HUDEP-2 (cell line): ENCODE data around the gene PGF.
"Not testable (repeated sequence)": the region's sequence is repeated elsewhere in the genome, so short reads cannot be mapped to it uniquely, and the experiment has no call there.

Experiments
- DNase-seq, 76 experiments: peaks; one replicate each; lab custom pipeline; 2025; ENCODE audit not compliant: unreplicated experiment in 76 of 76; lab: John Stamatoyannopoulos, UW

The PGF gene

DNA sequence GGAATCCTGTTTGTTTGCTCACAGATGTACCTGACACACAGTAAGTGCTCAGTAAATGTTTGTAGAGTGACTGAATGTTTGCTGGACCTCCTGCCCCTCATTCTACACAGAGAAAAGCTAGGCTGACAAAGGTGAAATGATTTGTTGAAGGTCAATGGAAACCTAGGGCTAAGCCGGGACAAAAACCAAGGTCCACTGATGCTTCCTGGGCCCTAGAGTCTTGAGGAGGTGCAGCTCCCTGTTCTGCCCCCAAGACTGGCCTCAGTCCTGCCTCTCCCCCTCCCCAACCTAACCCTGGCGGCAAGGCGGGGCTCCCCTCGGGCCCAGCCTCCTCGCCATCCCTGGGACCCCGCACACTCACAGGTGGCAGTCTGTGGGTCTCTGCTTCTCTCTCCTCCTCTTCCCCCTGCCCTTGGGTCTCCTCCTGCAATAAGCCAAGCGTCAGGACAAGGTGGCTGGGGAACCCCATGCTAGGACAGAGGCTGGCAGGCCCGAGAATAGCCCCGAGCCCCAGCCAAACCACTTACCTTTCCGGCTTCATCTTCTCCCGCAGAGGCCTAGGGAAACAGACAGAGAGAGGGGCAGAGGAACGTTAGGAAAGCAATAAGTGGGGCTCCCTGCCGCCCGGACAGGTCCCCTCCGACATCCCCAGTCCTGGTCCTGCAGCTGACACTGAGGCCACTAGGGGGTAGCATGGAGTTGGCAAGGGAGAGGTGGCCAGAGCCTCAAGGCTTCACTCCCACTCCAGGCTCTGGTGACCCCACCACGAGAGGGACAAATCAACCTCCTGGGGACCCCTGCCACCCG, 9.3 kb downstream of the PGF start:
- peak in 62 of 76 experiments; percentile 10 to 81 (median 54) for DNase-seq

GRCh38 chr14:74945261-74945851, 10.0 kb downstream of the PGF start:
- DNase-seq, result peak in 41 of 76 experiments; percentile 5 to 56 (median 26)

DNA sequence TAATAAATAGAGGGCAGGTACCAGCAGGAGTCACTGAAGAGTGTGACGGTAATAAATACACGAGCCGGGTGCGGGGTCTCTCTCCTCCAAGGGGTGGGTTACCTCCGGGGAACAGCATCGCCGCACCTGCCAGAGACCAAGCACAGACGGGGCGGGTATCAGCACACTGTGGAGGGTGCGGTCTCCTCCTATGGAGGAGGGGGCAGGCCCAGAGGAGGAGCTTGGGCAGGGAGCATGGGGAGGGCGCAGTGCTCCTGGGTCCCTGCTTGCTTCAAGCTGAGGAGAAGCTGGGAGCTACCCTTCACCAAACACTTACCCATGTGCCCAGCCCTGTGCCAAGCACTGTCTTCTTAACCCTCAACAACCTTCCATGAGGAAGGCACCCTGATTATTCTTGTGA, 12.8 kb downstream of the PGF start:
- peak in 26 of 76 experiments; percentile 8 to 68 (median 34) for DNase-seq

DNA sequence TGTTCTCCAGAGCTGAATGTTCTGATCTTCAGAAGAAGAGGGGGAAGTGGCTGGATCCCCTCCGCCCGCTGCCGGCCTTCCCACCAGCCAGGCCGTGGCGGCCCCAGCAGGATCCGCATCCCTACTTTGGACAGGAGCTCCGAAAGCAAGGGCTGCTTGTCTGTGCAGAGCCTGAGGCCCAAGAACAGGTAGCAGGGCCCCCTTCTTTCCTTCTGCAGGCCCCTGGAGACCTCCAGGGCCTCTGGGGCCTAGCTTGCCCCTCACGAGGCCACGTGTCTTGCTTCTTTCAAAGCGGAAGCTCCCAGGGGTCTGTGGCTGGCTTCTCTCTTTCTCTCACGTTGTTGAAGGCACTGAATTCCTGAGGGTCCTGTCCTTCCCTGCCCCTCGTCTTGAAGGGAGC, 13.2 kb downstream of the PGF start:
- no peak for DNase-seq

DNA sequence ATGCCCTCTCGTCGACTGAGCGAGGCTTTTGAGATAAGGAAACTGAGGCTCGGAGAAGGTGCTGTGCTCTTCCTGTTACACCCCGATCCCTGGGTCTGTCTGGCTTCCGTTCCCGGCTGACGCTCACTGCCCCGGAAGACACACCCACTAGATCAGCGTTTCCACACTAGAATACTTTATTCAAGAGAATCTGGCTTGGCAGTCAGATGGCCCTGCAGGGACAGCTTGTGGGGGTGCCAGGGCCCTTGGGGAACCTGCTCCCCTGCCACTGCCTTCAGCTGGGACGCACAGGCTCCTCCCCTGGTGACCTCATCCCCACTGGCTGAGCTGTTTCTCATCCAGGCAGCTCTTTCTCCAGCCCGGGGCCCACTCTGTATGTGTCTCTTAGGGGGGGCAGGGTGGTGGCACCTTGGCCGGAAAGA, 13.7 kb downstream of the PGF start:
- peak in 55 of 76 experiments; percentile 1 to 81 (median 46) for DNase-seq

DNA sequence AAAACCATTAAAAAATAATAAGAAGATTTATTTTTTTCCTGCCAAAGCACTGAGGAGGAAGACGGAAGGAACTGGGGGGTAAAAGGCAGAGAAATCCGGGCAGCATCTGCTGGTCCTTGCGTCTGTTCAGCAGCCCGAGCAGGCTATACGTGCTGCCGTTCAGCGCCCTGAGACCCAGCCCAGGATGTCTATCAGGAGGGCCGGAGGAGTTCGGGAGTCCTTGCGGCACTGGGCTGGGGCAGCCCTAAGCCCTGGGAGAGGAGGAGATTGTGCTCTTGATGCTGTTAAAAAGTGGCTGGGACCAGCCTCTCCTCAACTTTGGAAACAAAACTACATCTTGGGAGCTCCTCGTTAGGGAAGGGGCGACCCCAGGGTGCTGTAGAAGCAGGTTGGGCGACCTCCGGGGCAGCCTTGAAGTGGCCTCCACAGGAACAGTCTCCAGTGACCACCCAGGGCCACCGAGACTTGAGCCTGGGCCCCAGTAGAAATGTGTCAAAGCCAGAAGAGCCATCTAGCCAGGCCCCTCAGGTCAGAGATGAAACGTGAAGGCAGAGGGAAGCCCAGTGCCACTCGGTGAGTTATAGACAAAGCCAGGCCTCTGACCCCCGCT, 14.3 kb downstream of the PGF start:
- DNase-seq, result no peak

DNA sequence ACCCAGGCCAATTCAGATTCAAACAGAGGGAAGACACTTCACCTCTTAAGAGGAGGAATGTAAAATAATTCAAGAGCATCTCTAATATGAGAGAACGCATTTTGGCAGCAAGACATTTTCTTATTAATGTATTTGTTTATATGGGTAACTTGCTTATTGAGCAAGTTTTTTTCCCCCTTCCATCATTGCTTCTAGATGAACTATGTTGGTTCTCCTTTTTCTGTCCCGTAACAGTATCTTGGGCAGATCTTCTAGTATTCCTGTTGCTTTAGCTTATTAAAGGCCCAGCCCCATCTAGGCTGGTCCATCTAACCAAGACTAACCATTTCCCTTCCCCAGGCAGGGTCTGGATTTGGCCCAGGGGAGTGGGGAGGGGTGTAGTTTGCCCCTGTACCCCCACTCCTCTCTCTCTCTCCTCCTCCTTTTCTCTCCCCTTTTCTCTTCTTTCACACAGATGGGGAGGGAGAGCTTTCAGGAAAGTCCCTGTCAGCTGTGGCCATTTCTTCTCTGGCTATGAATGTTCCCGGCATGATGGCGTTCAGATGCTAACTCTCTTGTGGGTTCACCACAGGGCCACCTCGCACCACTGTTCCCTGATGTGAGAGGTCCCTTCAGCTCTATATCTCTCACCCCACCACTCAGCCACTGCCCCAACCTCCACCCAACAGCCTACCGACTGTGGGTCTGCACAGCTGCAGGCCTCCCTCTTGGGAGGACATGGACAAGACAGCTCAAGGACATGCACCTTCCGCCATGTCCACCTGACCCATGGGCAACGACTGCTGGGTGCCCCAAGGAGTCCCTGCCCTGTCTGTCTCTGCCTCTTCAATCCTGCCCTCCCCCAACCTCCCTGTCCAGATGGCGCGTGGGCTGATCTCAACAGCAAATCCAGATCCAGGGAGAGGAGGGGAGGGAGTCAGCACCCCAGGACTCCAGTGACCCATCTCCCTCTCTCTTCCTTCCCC, 16.6 kb downstream of the PGF start:
- no peak for DNase-seq

GRCh38 chr14:74937171-74937570, 18.2 kb downstream of the PGF start:
- no peak for DNase-seq

GRCh38 chr14:74936731-74937130, 18.7 kb downstream of the PGF start:
- DNase-seq, result no peak

- DNase-seq, result no peak
These were observed 19.2 kb downstream of the PGF start for GRCh38 chr14:74936151-74936550.

GRCh38 chr14:74935360-74935680, 20.1 kb downstream of the PGF start:
- no peak for DNase-seq

DNA sequence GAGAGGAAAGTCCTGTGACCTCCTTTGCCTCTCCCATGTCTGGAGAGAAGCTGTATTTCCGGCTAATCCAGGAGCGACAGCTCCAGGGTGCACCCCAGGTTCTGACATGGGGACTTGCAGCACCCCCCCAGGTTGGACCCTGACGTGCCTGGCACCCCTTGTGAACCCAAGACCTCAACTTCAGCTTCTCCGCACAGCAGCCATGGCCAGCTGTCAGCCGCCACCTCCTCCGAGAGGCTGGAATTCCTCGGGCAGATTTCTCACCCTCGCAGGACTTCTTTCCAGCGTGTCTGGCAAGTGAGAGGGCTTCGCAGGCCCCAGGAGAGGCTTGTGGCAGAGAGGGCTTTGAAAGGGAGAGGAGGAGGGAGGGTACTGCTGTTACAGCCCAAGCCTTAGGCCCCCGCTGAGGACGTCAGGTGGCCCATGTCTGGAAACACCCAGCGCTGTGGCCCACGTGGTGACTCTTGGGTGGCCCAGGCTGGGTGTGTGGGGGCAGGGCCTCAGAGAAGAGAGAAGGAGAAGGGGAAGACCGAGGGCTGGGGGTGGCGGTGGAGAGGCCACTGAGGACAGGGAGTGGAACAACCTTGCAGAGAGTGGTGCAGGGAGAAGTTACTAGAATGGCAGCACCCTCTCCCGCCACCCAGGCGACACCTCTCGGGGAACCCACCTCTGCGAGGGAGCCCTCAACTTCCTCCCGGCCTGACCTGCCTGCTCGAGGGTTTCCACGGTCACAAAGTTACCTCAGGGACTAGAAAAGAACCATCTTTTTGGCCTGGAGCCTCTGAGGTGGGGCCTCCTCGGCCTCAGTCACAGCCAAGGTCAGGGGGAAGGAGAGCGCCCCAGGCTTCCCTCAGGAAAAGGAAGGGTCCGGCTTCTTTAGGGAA, 20.7 kb downstream of the PGF start:
- peak in 1 of 76 experiments; percentile 12 for DNase-seq

DNA sequence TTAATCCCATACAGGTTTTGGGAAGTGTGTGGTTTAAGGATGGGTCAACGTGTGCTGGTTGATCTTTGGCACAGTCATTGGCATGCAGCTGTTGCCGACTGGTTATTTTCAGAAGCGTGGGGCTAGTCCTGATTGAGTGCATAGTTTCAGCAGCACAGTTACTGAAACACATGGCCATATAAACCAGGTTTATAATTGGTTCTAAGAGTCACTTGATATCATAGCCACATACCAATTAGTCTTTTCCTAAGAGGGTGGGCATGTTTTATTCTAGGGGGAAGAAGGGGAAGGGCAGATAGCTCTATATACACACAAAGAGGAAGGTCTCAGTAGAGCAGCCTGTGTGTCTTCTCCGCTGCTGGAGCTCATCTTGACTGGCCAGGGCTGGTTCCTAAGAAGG, 21.4 kb downstream of the PGF start:
- DNase-seq, result no peak

DNA sequence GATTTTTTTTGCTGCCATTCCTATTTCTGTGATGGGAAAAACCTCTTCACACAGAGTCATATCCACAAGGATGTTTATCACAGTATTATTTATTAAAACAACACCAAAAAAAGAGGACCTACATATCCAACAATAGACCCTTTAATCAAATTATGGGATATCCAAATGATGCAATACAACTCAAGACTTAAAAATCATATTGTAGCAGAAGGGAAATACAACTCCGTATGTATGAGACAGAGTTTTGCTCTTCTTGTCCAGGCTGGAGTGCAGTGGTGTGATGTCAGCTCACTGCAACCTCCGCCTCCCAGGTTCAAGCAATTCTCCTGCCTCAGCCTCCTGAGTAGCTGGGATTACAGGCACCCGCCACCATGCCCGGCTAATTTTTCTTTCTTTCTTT, 22.5 kb downstream of the PGF start:
- not testable (repeated sequence) for DNase-seq

- no peak for DNase-seq
These were observed 22.9 kb downstream of the PGF start for GRCh38 chr14:74932401-74932901.

DNA sequence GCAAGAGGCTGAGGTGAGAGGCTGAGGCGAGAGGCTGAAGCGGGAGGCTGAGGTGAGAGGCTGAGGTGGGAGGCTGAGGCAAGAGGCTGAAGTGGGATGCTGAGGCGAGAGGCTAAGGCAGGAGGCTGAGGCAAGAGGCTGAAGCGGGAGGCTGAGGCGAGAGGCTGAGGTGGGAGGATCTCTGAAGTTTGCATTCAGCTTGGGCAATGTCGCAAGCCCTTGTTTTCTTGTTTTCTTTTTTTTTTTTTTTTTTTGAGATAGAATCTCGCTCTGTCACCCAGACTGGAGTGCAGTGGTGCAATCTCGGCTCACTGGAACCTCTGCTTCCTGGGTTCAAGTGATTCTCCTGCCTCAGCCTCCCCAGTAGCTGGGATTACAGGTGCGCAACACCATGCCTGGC, 23.7 kb downstream of the PGF start:
- not testable (repeated sequence) for DNase-seq

DNA sequence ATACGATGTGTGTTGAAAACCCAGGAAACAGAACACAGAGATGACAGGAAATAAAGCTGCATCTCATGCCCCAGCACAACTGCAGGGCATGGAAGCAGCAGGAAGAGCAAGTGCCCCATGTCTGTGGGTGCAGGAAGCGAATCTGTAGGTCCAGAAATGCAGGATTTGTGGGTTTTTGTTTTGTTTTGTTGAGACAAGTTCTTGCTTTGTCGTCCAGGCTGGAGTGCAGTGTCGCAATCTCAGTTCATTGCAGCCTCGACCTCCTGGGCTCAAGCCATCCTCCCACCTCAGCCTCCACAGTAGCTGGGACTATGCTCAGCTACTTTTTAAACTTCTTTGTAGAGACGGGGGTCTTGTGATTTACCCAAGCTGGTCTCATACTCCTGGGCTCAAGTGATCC, 26.2 kb downstream of the PGF start:
- DNase-seq, result no peak

- peak in 71 of 76 experiments; percentile 11 to 89 (median 48) for DNase-seq
These were observed 28.2 kb downstream of the PGF start for GRCh38 chr14:74927225-74927624.

DNA sequence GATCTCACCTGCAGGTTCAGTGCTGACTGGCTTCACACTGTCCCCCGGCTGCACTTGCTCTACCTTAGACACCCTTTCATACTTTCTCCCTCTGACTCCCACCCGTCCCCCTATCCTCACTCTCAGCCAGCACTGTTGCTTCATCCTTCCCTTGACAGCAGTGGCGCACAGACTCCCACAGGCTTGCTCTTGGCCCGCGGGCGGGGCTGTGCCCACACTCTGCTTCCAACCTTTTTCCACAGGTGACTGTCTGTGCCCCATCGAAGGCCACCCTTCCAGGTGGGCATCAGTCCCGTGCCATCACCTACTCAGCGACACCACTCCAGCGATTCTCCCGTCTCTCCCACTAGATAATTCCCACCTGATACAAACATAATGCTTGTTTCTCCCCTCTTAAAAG, 31.3 kb downstream of the PGF start:
- no peak for DNase-seq
